HepG2 (cell line): ENCODE data around the gene FOXA3. TPM values are rescaled to one million over a fixed set of nuclear protein-coding genes. Genes with fewer than 3 reads are reported as not detected.
A peak's percentile ranks its signal among the peaks of the same experiment; 100 is the strongest.

Source experiments
- DPF2 ChIP-seq: sonication (generic); formaldehyde crosslinking; IDR thresholded peaks from 2 replicates; pipeline ENCODE4 v1.4.0; 2020; ENCODE audit warnings: mild to moderate bottlenecking, low read depth, missing genetic modification reagents, borderline replicate concordance
- FLYWCH1 ChIP-seq: sonication (generic); formaldehyde crosslinking; IDR thresholded peaks from 2 replicates; pipeline ENCODE4 v1.8.1; 2023; ENCODE audit warnings: mild to moderate bottlenecking, missing genetic modification reagents
- GATA4 ChIP-seq: sonication (generic); IDR thresholded peaks from 2 replicates; pipeline ENCODE4 v1.6.1; 2016; ENCODE audit warnings: antibody characterized with exemption, low read depth, borderline replicate concordance
- HOXD1 ChIP-seq: sonication (generic); formaldehyde crosslinking; IDR thresholded peaks from 2 replicates; pipeline ENCODE4 v1.5.0; 2020; ENCODE audit warnings: missing genetic modification reagents
- KAT2B ChIP-seq: fragments of 150-350 bp; IDR thresholded peaks from 2 replicates; pipeline ENCODE4 v1.6.1; 2014; ENCODE audit warnings: low read depth, low read length, borderline replicate concordance
- KLF15 ChIP-seq: sonication (generic); formaldehyde crosslinking; IDR thresholded peaks from 2 replicates; pipeline ENCODE4 v1.8.1; 2023; ENCODE audit warnings: borderline replicate concordance, mild to moderate bottlenecking, inconsistent platforms, missing genetic modification reagents, mixed read lengths
- MAF1 ChIP-seq: sonication (generic); formaldehyde crosslinking; IDR thresholded peaks from 2 replicates; pipeline ENCODE4 v1.5.0; 2020; ENCODE audit warnings: missing genetic modification reagents, borderline replicate concordance
- MEF2D ChIP-seq: sonication (generic); formaldehyde crosslinking; IDR thresholded peaks from 2 replicates; pipeline ENCODE4 v1.5.1; 2020; ENCODE audit warnings: mild to moderate bottlenecking, missing genetic modification reagents
- NR2F6 ChIP-seq, 2 experiments: IDR thresholded peaks; 2 replicates each; pipeline ENCODE4 v1.6.1; 2016; ENCODE audit warnings: antibody characterized with exemption in 1 of 2, mild to moderate bottlenecking in 1 of 2
- POLR2A ChIP-seq, 2 experiments: IDR thresholded peaks; 2 replicates each; pipeline ENCODE4 v1.6.1; 2011; ENCODE audit warnings: low read depth in 2 of 2, low read length in 2 of 2, mild to moderate bottlenecking in 1 of 2, moderate library complexity in 1 of 2; ENCODE audit not compliant: insufficient read depth in 1 of 2
- REL ChIP-seq: sonication (generic); formaldehyde crosslinking; conservative IDR thresholded peaks from 2 replicates; pipeline ENCODE4 v1.8.0; 2022; ENCODE audit warnings: mild to moderate bottlenecking, missing genetic modification reagents, moderate library complexity
- TMF1 ChIP-seq: sonication (generic); formaldehyde crosslinking; IDR thresholded peaks from 2 replicates; pipeline ENCODE4 v1.8.1; 2022; ENCODE audit warnings: low read depth, missing genetic modification reagents
- ZMYM3 ChIP-seq: sonication (generic); formaldehyde crosslinking; IDR thresholded peaks from 2 replicates; pipeline ENCODE4 v1.5.1; 2020; ENCODE audit warnings: mild to moderate bottlenecking, missing genetic modification reagents
- ZNF225 ChIP-seq: sonication (generic); formaldehyde crosslinking; IDR thresholded peaks from 2 replicates; pipeline ENCODE4 v1.4.0; 2020; ENCODE audit warnings: mild to moderate bottlenecking, missing genetic modification reagents
- ZNF530 ChIP-seq: sonication (generic); formaldehyde crosslinking; IDR thresholded peaks from 2 replicates; pipeline ENCODE4 v1.5.0; 2020; ENCODE audit warnings: low read depth, mild to moderate bottlenecking, missing genetic modification reagents
- ZNF572 ChIP-seq: sonication (generic); formaldehyde crosslinking; IDR thresholded peaks from 2 replicates; pipeline ENCODE4 v1.5.1; 2020; ENCODE audit warnings: mild to moderate bottlenecking, missing genetic modification reagents
- ZNF660 ChIP-seq: sonication (generic); formaldehyde crosslinking; IDR thresholded peaks from 2 replicates; pipeline ENCODE4 v1.5.1; 2020; ENCODE audit warnings: mild to moderate bottlenecking, low read depth, missing genetic modification reagents, borderline replicate concordance
- ZNF709 ChIP-seq: sonication (generic); formaldehyde crosslinking; IDR thresholded peaks from 2 replicates; pipeline ENCODE4 v1.5.0; 2020; ENCODE audit warnings: mild to moderate bottlenecking, missing genetic modification reagents
- ZNF878 ChIP-seq: sonication (generic); formaldehyde crosslinking; IDR thresholded peaks from 2 replicates; pipeline ENCODE4 v1.8.1; 2023; ENCODE audit warnings: mild to moderate bottlenecking, missing genetic modification reagents, moderate library complexity
- ZSCAN20 ChIP-seq: sonication (generic); formaldehyde crosslinking; IDR thresholded peaks from 2 replicates; pipeline ENCODE4 v1.4.0; 2020; ENCODE audit warnings: missing genetic modification reagents, mild to moderate bottlenecking, borderline replicate concordance
- polyA plus RNA-seq, 8 experiments: library from polyadenylated mRNA; depleted of rRNA in 3 of 8; stranded (reverse) in 7 of 8; unstranded in 1 of 8; fragments of >200 nt; fragmentation: Illumina TruSeq in 4 of 8; extraction: Trizol in 4 of 8; gene quantifications; 2 replicates each; pipeline versions ENCODE4 v1.2.1 to v1.2.3, GENCODE V29; 2011 to 2016; ENCODE audit warnings: low read depth in 4 of 8, missing spikeins in 1 of 8, mixed read lengths in 1 of 8; ENCODE audit not compliant: insufficient read depth in 1 of 8
- total RNA-seq, 5 experiments: library from RNA; depleted of rRNA; stranded (reverse); fragments of >200 nt; fragmentation: Illumina TruSeq; extraction: Trizol; gene quantifications; 2 replicates each; pipeline ENCODE4 v1.2.3, GENCODE V29; 2016; ENCODE audit warnings: low read depth in 1 of 5
- TF ChIP-seq, protein P1 (sequence below): sonication (generic); formaldehyde crosslinking; conservative IDR thresholded peaks from 2 replicates; pipeline ENCODE4 v1.8.0; 2022; ENCODE audit warnings: mild to moderate bottlenecking, moderate library complexity, missing genetic modification reagents
- TF ChIP-seq, protein P2 (sequence below): IDR thresholded peaks from 2 replicates; pipeline ENCODE4 v1.6.1; 2018; ENCODE audit warnings: missing genetic modification reagents
- TF ChIP-seq, protein P3 (sequence below): sonication (generic); formaldehyde crosslinking; IDR thresholded peaks from 2 replicates; pipeline ENCODE4 v1.5.0; 2020; ENCODE audit warnings: missing genetic modification reagents
- TF ChIP-seq, protein P4 (sequence below): sonication (generic); formaldehyde crosslinking; IDR thresholded peaks from 2 replicates; pipeline ENCODE4 v1.8.1; 2023; ENCODE audit warnings: missing genetic modification reagents, mild to moderate bottlenecking, borderline replicate concordance
- TF ChIP-seq, protein P5 (sequence below): sonication (generic); formaldehyde crosslinking; IDR thresholded peaks from 2 replicates; pipeline ENCODE4 v1.5.0; 2020; ENCODE audit warnings: missing genetic modification reagents

The FOXA3 gene
- total and polyA plus RNA-seq, 2 of the 13 experiments (the other 11 are each of a cell fraction or from before 2014, with no cell fraction given): 29.8 to 47.6 TPM

DNA sequence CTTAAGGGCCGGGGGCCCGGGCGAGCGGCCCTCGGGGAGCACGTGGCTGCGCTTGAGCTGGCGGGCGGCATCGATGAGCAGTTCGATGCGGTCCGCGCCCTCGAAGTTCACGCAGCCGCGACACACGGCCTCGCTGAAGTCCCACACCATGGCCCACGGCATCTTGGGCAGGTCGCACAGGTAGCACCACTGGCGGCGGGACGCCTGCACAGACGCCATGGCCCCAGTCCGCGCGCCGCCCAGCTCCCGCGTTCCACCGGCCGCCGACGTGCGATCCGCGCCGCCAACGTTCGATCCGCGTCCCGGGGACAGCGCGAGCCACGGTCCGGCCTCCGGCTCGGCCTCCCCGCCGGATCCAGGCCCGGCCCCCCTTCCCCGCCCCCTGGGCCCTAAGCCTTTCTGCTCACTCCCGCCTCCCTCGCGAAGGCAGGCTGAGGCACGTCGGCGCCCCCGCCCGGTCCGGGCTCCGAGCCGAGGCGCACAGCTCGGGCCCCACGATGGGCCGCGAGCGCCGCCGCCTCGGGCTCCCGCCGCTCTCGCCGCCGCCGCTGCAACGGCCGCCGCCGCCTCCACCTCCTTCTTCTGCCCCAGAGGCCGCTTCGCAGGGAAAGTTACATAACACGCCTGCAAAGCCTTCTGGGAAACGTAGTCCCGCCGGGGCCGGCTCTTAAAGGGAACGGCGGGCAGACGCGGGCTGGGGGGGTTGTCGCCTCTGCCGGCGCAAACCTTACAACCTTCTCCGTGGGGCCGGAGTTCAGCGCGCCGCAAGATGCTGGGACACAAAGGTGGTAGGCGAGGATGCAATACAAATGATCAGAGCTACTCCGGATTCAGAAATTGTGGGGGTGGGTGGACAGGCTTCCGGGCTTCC, 21.7 kb downstream of the FOXA3 start, which contains the start of gene IRF2BP1 (continued):
- TF ChIP-seq ZNF225 (CRISPR knock-in tag) (0 out of 2 replicates have a peak, but pooled peaks have one; percentile 49), DPF2 (no peak), ZNF530 (CRISPR knock-in tag) (no peak), POLR2A (IDR thresholded peaks at IDR 0.05; ENCODE audit: insufficient read depth in 1 of 2, low read depth in 2 of 2, low read length in 2 of 2) (peak; percentile 6 to 51), NR2F6 (IDR thresholded peaks at IDR 0.05) (no peak), NR2F6 (CRISPR knock-in tag; IDR thresholded peaks at IDR 0.05) (no peak), ZNF878 (no peak; the same call in 1 of the 2 replicates), REL (CRISPR knock-in tag) (no peak), ZNF572 (no peak), TMF1 (CRISPR knock-in tag) (no peak), MEF2D (CRISPR knock-in tag) (no peak; the same call in 1 of the 2 replicates), HOXD1 (CRISPR knock-in tag) (no peak), GATA4 (0 out of 2 replicates have a peak, but pooled peaks have one; percentile 43), ZNF709 (CRISPR knock-in tag) (peak; percentile 31; the same call in 1 of the 2 replicates), ZMYM3 (no peak), ZSCAN20 (CRISPR knock-in tag) (no peak), MAF1 (CRISPR knock-in tag) (no peak), ZNF660 (CRISPR knock-in tag) (no peak), KAT2B (no peak), FLYWCH1 (CRISPR knock-in tag) (0 out of 2 replicates have a peak, but pooled peaks have one; percentile 38), KLF15 (0 out of 2 replicates have a peak, but pooled peaks have one; percentile 34)
- TF ChIP-seq, protein P1, sequence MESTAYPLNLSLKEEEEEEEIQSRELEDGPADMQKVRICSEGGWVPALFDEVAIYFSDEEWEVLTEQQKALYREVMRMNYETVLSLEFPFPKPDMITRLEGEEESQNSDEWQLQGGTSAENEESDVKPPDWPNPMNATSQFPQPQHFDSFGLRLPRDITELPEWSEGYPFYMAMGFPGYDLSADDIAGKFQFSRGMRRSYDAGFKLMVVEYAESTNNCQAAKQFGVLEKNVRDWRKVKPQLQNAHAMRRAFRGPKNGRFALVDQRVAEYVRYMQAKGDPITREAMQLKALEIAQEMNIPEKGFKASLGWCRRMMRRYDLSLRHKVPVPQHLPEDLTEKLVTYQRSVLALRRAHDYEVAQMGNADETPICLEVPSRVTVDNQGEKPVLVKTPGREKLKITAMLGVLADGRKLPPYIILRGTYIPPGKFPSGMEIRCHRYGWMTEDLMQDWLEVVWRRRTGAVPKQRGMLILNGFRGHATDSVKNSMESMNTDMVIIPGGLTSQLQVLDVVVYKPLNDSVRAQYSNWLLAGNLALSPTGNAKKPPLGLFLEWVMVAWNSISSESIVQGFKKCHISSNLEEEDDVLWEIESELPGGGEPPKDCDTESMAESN: peak; percentile 64; the same call in 1 of the 2 replicates
- TF ChIP-seq, protein P2, sequence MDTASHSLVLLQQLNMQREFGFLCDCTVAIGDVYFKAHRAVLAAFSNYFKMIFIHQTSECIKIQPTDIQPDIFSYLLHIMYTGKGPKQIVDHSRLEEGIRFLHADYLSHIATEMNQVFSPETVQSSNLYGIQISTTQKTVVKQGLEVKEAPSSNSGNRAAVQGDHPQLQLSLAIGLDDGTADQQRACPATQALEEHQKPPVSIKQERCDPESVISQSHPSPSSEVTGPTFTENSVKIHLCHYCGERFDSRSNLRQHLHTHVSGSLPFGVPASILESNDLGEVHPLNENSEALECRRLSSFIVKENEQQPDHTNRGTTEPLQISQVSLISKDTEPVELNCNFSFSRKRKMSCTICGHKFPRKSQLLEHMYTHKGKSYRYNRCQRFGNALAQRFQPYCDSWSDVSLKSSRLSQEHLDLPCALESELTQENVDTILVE (CRISPR knock-in tag): peak; percentile 79
- TF ChIP-seq, protein P3, sequence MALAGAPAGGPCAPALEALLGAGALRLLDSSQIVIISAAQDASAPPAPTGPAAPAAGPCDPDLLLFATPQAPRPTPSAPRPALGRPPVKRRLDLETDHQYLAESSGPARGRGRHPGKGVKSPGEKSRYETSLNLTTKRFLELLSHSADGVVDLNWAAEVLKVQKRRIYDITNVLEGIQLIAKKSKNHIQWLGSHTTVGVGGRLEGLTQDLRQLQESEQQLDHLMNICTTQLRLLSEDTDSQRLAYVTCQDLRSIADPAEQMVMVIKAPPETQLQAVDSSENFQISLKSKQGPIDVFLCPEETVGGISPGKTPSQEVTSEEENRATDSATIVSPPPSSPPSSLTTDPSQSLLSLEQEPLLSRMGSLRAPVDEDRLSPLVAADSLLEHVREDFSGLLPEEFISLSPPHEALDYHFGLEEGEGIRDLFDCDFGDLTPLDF (CRISPR knock-in tag): no peak
- TF ChIP-seq, protein P4, sequence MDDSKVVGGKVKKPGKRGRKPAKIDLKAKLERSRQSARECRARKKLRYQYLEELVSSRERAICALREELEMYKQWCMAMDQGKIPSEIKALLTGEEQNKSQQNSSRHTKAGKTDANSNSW (CRISPR knock-in tag): peak; percentile 61; the same call in 1 of the 2 replicates
- TF ChIP-seq, protein P5, sequence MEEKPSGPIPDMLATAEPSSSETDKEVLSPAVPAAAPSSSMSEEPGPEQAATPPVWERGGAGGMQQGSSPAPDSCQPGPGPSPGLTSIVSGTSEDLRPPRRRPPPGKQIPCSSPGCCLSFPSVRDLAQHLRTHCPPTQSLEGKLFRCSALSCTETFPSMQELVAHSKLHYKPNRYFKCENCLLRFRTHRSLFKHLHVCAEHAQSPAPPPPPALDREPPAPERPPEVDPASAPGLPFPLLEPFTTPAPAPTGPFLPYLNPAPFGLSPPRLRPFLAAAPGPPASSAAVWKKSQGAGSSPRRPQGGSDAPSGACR (CRISPR knock-in tag): no peak
